ENCODE data around the gene TTC6.

- TF ChIP-seq CTCF (IDR thresholded peaks at IDR 0.05) (no peak), POLR2A (IDR thresholded peaks at IDR 0.05) (no peak)
Observed at GRCh38 chr14:37643701-37644100, 48.3 kb downstream of the TTC6 start.
